Measurements from ENCODE around the gene GSK3A.
A peak's percentile ranks its signal among the peaks of the same experiment; 100 is the strongest.

Gene GSK3A

GRCh38 chr19:42242512-42243409, at the start of gene GSK3A:
Gene GSK3A (minus strand): TSS chr19:42242602. CDS start chr19:42242465, 137 bp downstream.
- DNase-seq, result peak; percentile 100

GRCh38 chr19:42291435-42291810, 49.0 kb upstream of the GSK3A start:
- no peak for DNase-seq

- no peak for DNase-seq
These were observed 48.4 kb upstream of the GSK3A start for GRCh38 chr19:42290523-42291434.

- DNase-seq, result no peak
These were observed 47.7 kb upstream of the GSK3A start for GRCh38 chr19:42290136-42290522.

GRCh38 chr19:42289556-42290041, 47.2 kb upstream of the GSK3A start:
- DNase-seq, result no peak

- DNase-seq, result no peak
These were observed 46.6 kb upstream of the GSK3A start for GRCh38 chr19:42288881-42289555.

GRCh38 chr19:42288387-42288786, 46.0 kb upstream of the GSK3A start:
- DNase-seq, result no peak

GRCh38 chr19:42287827-42288107, 45.4 kb upstream of the GSK3A start:
- no peak for DNase-seq

GRCh38 chr19:42287017-42287826, 44.8 kb upstream of the GSK3A start:
- DNase-seq, result no peak

- DNase-seq, result no peak
These were observed 44.1 kb upstream of the GSK3A start for GRCh38 chr19:42286349-42287016.

GRCh38 chr19:42285988-42286348, 43.6 kb upstream of the GSK3A start:
- no peak for DNase-seq

GRCh38 chr19:42285541-42285941, 43.1 kb upstream of the GSK3A start:
- no peak for DNase-seq

GRCh38 chr19:42284591-42285341, 42.4 kb upstream of the GSK3A start:
- DNase-seq, result no peak

GRCh38 chr19:42284066-42284501, 41.7 kb upstream of the GSK3A start:
- peak; percentile 37 for DNase-seq

GRCh38 chr19:42283188-42284065, 41.0 kb upstream of the GSK3A start:
- peak; percentile 77 for DNase-seq

GRCh38 chr19:42282819-42283187, 40.4 kb upstream of the GSK3A start:
- no peak for DNase-seq

GRCh38 chr19:42281827-42282762, 39.7 kb upstream of the GSK3A start:
- peak; percentile 26 for DNase-seq

- no peak for DNase-seq
These were observed 38.9 kb upstream of the GSK3A start for GRCh38 chr19:42281146-42281826.

All from kidney glomerular epithelial cell (primary cell).